GM12873 (cell line): Measurements from ENCODE around the gene KIF4A.

Experiments
- TF ChIP-seq, protein P1 (sequence below): IDR thresholded peaks from 2 replicates; pipeline ENCODE4 v1.5.1; 2012; ENCODE audit warnings: low read depth, mild to moderate bottlenecking, moderate library complexity, low read length, control low read depth; ENCODE audit not compliant: insufficient read depth; ENCODE audit errors: missing control alignments

KIF4A gene

GRCh38 chrX:70456256-70456655 is 166.4 kb downstream of the KIF4A start:
- TF ChIP-seq, protein P1, sequence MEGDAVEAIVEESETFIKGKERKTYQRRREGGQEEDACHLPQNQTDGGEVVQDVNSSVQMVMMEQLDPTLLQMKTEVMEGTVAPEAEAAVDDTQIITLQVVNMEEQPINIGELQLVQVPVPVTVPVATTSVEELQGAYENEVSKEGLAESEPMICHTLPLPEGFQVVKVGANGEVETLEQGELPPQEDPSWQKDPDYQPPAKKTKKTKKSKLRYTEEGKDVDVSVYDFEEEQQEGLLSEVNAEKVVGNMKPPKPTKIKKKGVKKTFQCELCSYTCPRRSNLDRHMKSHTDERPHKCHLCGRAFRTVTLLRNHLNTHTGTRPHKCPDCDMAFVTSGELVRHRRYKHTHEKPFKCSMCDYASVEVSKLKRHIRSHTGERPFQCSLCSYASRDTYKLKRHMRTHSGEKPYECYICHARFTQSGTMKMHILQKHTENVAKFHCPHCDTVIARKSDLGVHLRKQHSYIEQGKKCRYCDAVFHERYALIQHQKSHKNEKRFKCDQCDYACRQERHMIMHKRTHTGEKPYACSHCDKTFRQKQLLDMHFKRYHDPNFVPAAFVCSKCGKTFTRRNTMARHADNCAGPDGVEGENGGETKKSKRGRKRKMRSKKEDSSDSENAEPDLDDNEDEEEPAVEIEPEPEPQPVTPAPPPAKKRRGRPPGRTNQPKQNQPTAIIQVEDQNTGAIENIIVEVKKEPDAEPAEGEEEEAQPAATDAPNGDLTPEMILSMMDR, result no peak

GRCh38 chrX:70461026-70461425 is 171.1 kb downstream of the KIF4A start:
- TF ChIP-seq, protein P1, result no peak

DNA sequence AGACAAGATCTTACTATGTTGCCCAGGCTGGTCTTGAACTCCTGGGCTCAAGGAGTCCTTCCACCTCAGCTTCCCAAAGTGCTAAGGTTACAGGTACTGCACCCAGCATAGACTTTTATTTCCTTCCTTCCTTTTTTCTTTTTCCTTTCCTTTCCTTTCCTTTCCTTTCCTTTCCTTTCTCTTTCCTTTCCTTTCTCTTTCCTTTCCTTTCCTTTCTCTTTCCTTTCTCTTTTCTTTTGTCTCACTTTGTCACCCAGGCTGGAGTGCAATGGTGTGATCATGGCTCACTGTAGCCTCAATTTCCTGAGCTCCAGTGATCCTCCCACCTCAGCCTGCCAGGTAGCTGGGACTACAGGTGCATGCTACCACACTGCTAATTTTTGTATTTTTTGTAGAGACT is 174.1 kb downstream of the KIF4A start:
- TF ChIP-seq, protein P1, result no peak

- TF ChIP-seq, protein P1, result no peak
These were observed 177.1 kb downstream of the KIF4A start for GRCh38 chrX:70466968-70467367.

- TF ChIP-seq, protein P1, result no peak
These were observed 178.8 kb downstream of the KIF4A start for GRCh38 chrX:70468709-70469108.
